ENCODE results near the gene KRTAP3-3. TPM values are rescaled to one million over a fixed set of nuclear protein-coding genes. Genes with fewer than 3 reads are reported as not detected.
A peak's percentile ranks its signal among the peaks of the same experiment; 100 is the strongest.

KRTAP3-3 gene
- total RNA-seq, 1 experiment from 2014 or later: not detected

- Histone ChIP-seq H3K27ac (ENCODE audit: low read length) (no peak overlapping the region), H2AFZ (ENCODE audit: low read length) (no peak overlapping the region), H3K4me2 (ENCODE audit: low read depth, low read length, poor library complexity, severe bottlenecking) (no peak overlapping the region), H3K4me3 (ENCODE audit: low read length) (no peak overlapping the region), H3K9me2 (replicated peaks; ENCODE audit: insufficient read depth, low read length) (no peaks in the 10 kb centered on the region), H3K36me3 (ENCODE audit: insufficient read depth, low read length) (no peaks in the 10 kb centered on the region), H3K79me2 (ENCODE audit: low read length) (no peaks in the 10 kb centered on the region), H3K27me3 (ENCODE audit: low read length) (no peaks in the 10 kb centered on the region), H3K9me3 (ENCODE audit: low read length) (no peaks in the 10 kb centered on the region), H3K4me1 (ENCODE audit: low read length) (no peaks in the 10 kb centered on the region), H4K20me1 (ENCODE audit: insufficient read depth, low read depth, low read length) (no peaks in the 10 kb centered on the region), H3K9ac (ENCODE audit: low read length) (no peak overlapping the region)
- peak; percentile 44 for DNase-seq
Observed at GRCh38 chr17:40963838-40964237, 30.1 kb downstream of the KRTAP3-3 start.

- Histone ChIP-seq H2AFZ (ENCODE audit: low read length) (no peak overlapping the region), H3K4me1 (ENCODE audit: low read length) (no peaks in the 10 kb centered on the region), H3K27me3 (ENCODE audit: low read length) (no peaks in the 10 kb centered on the region), H3K9me3 (ENCODE audit: low read length) (no peaks in the 10 kb centered on the region), H3K79me2 (ENCODE audit: low read length) (no peaks in the 10 kb centered on the region), H3K4me2 (ENCODE audit: low read depth, low read length, poor library complexity, severe bottlenecking) (no peak overlapping the region), H3K4me3 (ENCODE audit: low read length) (no peak overlapping the region), H3K9me2 (replicated peaks; ENCODE audit: insufficient read depth, low read length) (no peaks in the 10 kb centered on the region), H3K27ac (ENCODE audit: low read length) (no peak overlapping the region), H3K9ac (ENCODE audit: low read length) (no peak overlapping the region), H3K36me3 (ENCODE audit: insufficient read depth, low read length) (no peaks in the 10 kb centered on the region), H4K20me1 (ENCODE audit: insufficient read depth, low read depth, low read length) (no peaks in the 10 kb centered on the region)
- no peak for DNase-seq
Observed at GRCh38 chr17:40962059-40962561, 31.9 kb downstream of the KRTAP3-3 start.

- no peak overlapping the region for H3K4me3 ChIP-seq (ENCODE audit: low read length)
- no peaks in the 10 kb centered on the region for H3K79me2 ChIP-seq (ENCODE audit: low read length)
- H3K36me3 ChIP-seq (ENCODE audit: insufficient read depth, low read length): no peaks in the 10 kb centered on the region
- H2AFZ ChIP-seq (ENCODE audit: low read length): no peak overlapping the region
- H3K27me3 ChIP-seq (ENCODE audit: low read length): no peaks in the 10 kb centered on the region
- H3K9me3 ChIP-seq (ENCODE audit: low read length): no peaks in the 10 kb centered on the region
- no peak for DNase-seq
- no peaks in the 10 kb centered on the region for H3K4me1 ChIP-seq (ENCODE audit: low read length)
- no peak overlapping the region for H3K9ac ChIP-seq (ENCODE audit: low read length)
- no peak overlapping the region for H3K4me2 ChIP-seq (ENCODE audit: low read depth, low read length, poor library complexity, severe bottlenecking)
- H3K27ac ChIP-seq (ENCODE audit: low read length): no peak overlapping the region
- no peaks in the 10 kb centered on the region for H3K9me2 ChIP-seq (replicated peaks; ENCODE audit: insufficient read depth, low read length)
- no peaks in the 10 kb centered on the region for H4K20me1 ChIP-seq (ENCODE audit: insufficient read depth, low read depth, low read length)
Observed at GRCh38 chr17:40961591-40961990, 32.4 kb downstream of the KRTAP3-3 start.

- Histone ChIP-seq H3K4me1 (ENCODE audit: low read length) (no peaks in the 10 kb centered on the region), H3K36me3 (ENCODE audit: insufficient read depth, low read length) (no peaks in the 10 kb centered on the region), H3K4me3 (ENCODE audit: low read length) (no peak overlapping the region), H3K27me3 (ENCODE audit: low read length) (no peaks in the 10 kb centered on the region), H4K20me1 (ENCODE audit: insufficient read depth, low read depth, low read length) (no peaks in the 10 kb centered on the region), H3K9me2 (replicated peaks; ENCODE audit: insufficient read depth, low read length) (no peaks in the 10 kb centered on the region), H3K9ac (ENCODE audit: low read length) (no peak overlapping the region), H2AFZ (ENCODE audit: low read length) (no peak overlapping the region), H3K9me3 (ENCODE audit: low read length) (no peaks in the 10 kb centered on the region), H3K4me2 (ENCODE audit: low read depth, low read length, poor library complexity, severe bottlenecking) (no peak overlapping the region), H3K27ac (ENCODE audit: low read length) (no peak overlapping the region), H3K79me2 (ENCODE audit: low read length) (no peaks in the 10 kb centered on the region)
- DNase-seq: no peak
Observed at GRCh38 chr17:40960144-40960543, 33.8 kb downstream of the KRTAP3-3 start.

GRCh38 chr17:40958086-40958953 is 35.6 kb downstream of the KRTAP3-3 start:
- H3K9me2 ChIP-seq (replicated peaks; ENCODE audit: insufficient read depth, low read length): no peaks in the 10 kb centered on the region
- H3K4me3 ChIP-seq (ENCODE audit: low read length): no peak overlapping the region
- DNase-seq: no peak
- no peak overlapping the region for H3K27ac ChIP-seq (ENCODE audit: low read length)
- H3K4me1 ChIP-seq (ENCODE audit: low read length): no peaks in the 10 kb centered on the region
- no peaks in the 10 kb centered on the region for H3K79me2 ChIP-seq (ENCODE audit: low read length)
- H3K9me3 ChIP-seq (ENCODE audit: low read length): no peaks in the 10 kb centered on the region
- no peaks in the 10 kb centered on the region for H3K36me3 ChIP-seq (ENCODE audit: insufficient read depth, low read length)
- H4K20me1 ChIP-seq (ENCODE audit: insufficient read depth, low read depth, low read length): no peaks in the 10 kb centered on the region
- H3K9ac ChIP-seq (ENCODE audit: low read length): no peak overlapping the region
- H2AFZ ChIP-seq (ENCODE audit: low read length): no peak overlapping the region
- H3K27me3 ChIP-seq (ENCODE audit: low read length): no peaks in the 10 kb centered on the region
- H3K4me2 ChIP-seq (ENCODE audit: low read depth, low read length, poor library complexity, severe bottlenecking): no peak overlapping the region

- no peaks in the 10 kb centered on the region for H3K9me3 ChIP-seq (ENCODE audit: low read length)
- H3K9me2 ChIP-seq (replicated peaks; ENCODE audit: insufficient read depth, low read length): no peaks in the 10 kb centered on the region
- no peak overlapping the region for H3K4me3 ChIP-seq (ENCODE audit: low read length)
- H3K4me1 ChIP-seq (ENCODE audit: low read length): no peaks in the 10 kb centered on the region; the same call in 1 of the 2 replicates
- H3K4me2 ChIP-seq (ENCODE audit: low read depth, low read length, poor library complexity, severe bottlenecking): no peak overlapping the region
- no peak overlapping the region for H2AFZ ChIP-seq (ENCODE audit: low read length)
- no peaks in the 10 kb centered on the region for H4K20me1 ChIP-seq (ENCODE audit: insufficient read depth, low read depth, low read length)
- no peaks in the 10 kb centered on the region for H3K79me2 ChIP-seq (ENCODE audit: low read length)
- H3K36me3 ChIP-seq (ENCODE audit: insufficient read depth, low read length): no peaks in the 10 kb centered on the region
- H3K9ac ChIP-seq (ENCODE audit: low read length): no peak overlapping the region
- no peak for DNase-seq
- H3K27ac ChIP-seq (ENCODE audit: low read length): no peak overlapping the region
- no peaks in the 10 kb centered on the region for H3K27me3 ChIP-seq (ENCODE audit: low read length)
Observed at GRCh38 chr17:40956401-40957254, 37.3 kb downstream of the KRTAP3-3 start.

GRCh38 chr17:40953881-40954280 is 40.1 kb downstream of the KRTAP3-3 start:
- Histone ChIP-seq H3K36me3 (ENCODE audit: insufficient read depth, low read length) (no peaks in the 10 kb centered on the region), H3K9ac (ENCODE audit: low read length) (no peak overlapping the region), H2AFZ (ENCODE audit: low read length) (no peak overlapping the region), H4K20me1 (ENCODE audit: insufficient read depth, low read depth, low read length) (no peaks in the 10 kb centered on the region), H3K27me3 (ENCODE audit: low read length) (no peaks in the 10 kb centered on the region), H3K4me1 (ENCODE audit: low read length) (no peaks in the 10 kb centered on the region; the same call in 1 of the 2 replicates), H3K9me3 (ENCODE audit: low read length) (no peaks in the 10 kb centered on the region), H3K9me2 (replicated peaks; ENCODE audit: insufficient read depth, low read length) (no peaks in the 10 kb centered on the region), H3K27ac (ENCODE audit: low read length) (no peak overlapping the region), H3K79me2 (ENCODE audit: low read length) (no peaks in the 10 kb centered on the region), H3K4me3 (ENCODE audit: low read length) (no peak overlapping the region), H3K4me2 (ENCODE audit: low read depth, low read length, poor library complexity, severe bottlenecking) (no peak overlapping the region)
- no peak for DNase-seq

- H3K79me2 ChIP-seq (ENCODE audit: low read length): no peaks in the 10 kb centered on the region
- no peak overlapping the region for H3K27ac ChIP-seq (ENCODE audit: low read length)
- no peak overlapping the region for H3K4me3 ChIP-seq (ENCODE audit: low read length)
- no peaks in the 10 kb centered on the region for H3K9me2 ChIP-seq (replicated peaks; ENCODE audit: insufficient read depth, low read length)
- no peak overlapping the region for H2AFZ ChIP-seq (ENCODE audit: low read length)
- H3K4me1 ChIP-seq (ENCODE audit: low read length): no peaks in the 10 kb centered on the region; the same call in 1 of the 2 replicates
- no peaks in the 10 kb centered on the region for H3K9me3 ChIP-seq (ENCODE audit: low read length)
- H3K27me3 ChIP-seq (ENCODE audit: low read length): no peaks in the 10 kb centered on the region
- no peak overlapping the region for H3K4me2 ChIP-seq (ENCODE audit: low read depth, low read length, poor library complexity, severe bottlenecking)
- no peaks in the 10 kb centered on the region for H4K20me1 ChIP-seq (ENCODE audit: insufficient read depth, low read depth, low read length)
- H3K36me3 ChIP-seq (ENCODE audit: insufficient read depth, low read length): no peaks in the 10 kb centered on the region
- no peak overlapping the region for H3K9ac ChIP-seq (ENCODE audit: low read length)
- peak; percentile 46 for DNase-seq
Observed at GRCh38 chr17:40952661-40953060, 41.3 kb downstream of the KRTAP3-3 start.

All from Karpas-422 (cell line).